Germinal center (tissue), 1 donor: ENCODE data around the gene PPP2R5C.

Experiments used
- DNase-seq: peaks from one replicate; pipeline ENCODE4 v3.0.0; 2012; ENCODE audit warnings: mixed read lengths, low spot score

Gene PPP2R5C

GRCh38 chr14:101917413-101918017 lies 156.0 kb downstream of the PPP2R5C start:
- DNase-seq: peak; percentile 24

DNA sequence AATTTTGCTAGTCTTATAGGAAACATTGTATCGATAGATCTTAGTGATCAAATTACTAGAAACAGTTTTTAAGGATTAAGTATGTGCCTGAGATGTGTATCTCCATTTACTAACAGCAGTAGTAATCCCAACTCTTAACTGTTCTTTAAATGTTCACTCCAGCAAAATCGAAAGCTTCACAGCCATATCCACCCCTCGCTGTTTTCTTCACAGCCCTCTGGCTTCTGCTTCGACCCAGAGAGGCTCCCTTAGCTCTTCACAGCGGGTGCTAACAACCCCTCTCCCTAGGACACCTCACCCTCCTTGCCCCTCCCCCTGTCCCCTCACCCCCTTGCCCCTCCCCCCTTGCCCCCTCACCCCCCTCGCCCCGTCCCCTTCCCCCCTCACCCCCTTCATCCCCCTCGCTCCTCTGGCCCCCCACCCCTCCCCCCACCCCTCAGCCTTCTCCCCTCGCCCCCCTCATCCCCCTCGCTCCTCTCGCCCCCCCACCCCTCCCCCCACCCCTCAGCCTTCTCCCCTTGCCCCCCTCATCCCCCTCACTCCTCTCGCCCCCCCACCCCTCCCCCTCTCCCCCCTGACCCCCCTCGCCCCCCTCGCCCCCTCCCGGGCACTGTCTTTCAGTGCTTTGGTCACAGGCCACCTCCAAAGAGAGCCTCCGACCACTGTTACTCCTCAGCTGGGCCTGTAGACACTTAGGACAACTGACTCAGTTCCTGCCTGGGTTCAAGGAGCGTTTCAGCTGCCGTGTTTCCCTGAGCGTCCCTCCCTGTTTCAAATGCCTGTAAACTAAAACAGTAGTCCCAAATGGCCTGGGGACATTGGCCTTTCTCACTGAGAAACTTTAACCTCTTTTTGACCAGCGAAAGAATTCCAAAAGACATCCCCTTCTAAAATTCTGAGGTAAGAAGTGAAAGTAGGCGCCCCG lies 156.8 kb downstream of the PPP2R5C start:
- DNase-seq: no peak

- DNase-seq: no peak
These were observed 158.8 kb downstream of the PPP2R5C start for GRCh38 chr14:101920271-101920670.

DNA sequence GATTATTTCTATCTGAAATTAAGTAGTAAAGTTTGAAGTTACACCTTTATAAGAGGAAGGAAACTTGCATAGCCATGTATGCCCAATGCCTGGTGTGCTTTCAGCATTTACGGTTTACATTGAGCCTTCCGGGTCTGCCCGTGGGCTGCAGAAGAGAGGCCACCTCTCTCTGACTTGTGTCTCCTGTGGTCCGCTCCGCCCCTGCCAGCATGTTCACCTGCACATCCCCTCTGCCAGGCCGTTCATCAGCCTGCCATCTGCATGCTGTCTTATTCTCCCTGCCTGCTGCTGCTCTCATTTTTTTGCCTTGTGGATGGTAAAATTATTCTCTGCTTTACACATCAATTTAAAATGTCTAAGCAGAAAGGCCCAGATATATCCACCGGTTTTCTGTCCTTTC lies 161.4 kb downstream of the PPP2R5C start:
- DNase-seq: no peak

DNA sequence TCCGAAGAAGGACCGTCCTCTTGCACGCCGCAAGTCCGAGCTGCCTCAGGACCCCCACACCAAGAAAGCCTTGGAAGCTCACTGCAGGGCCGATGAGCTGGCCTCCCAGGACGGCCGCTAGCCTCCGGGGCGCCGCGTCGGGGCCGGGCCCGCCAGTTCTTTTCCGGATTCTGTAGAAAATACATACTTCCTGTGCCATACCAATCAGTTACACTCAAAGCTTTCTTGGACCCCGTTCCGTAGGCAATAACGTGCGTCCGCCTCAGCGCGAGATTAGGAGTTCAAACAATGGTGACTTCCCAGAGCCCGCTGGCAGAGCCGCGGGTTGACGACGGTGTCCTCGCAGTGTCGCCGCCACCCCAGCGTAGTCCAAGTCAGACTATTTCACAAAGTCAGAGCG lies 163.6 kb downstream of the PPP2R5C start:
- no peak for DNase-seq

- no peak for DNase-seq
These were observed 164.6 kb downstream of the PPP2R5C start for GRCh38 chr14:101926085-101926484.

GRCh38 chr14:101926620-101927019 lies 165.1 kb downstream of the PPP2R5C start:
- DNase-seq: no peak

GRCh38 chr14:101927859-101928258 lies 166.3 kb downstream of the PPP2R5C start:
- no peak for DNase-seq

GRCh38 chr14:101928415-101928841 lies 166.9 kb downstream of the PPP2R5C start:
- no peak for DNase-seq

DNA sequence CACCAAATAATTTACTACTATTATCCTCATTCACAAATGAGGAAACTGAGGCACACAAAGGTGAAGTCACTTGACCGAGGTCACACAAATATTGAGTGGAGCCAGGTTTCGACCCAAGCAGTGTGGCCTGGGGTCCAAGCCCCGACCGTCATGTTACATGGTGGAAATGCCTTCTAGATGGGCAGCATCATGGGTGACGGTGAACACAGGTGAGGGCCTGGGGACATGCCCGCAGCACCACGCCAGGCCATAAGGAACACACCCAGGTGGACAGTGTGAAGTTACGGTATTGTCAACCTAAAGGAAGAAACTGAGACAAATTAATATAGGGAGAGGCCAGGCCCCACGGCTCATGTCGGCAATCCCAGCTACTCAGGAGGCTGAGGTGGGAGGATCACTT lies 167.6 kb downstream of the PPP2R5C start:
- DNase-seq: no peak

DNA sequence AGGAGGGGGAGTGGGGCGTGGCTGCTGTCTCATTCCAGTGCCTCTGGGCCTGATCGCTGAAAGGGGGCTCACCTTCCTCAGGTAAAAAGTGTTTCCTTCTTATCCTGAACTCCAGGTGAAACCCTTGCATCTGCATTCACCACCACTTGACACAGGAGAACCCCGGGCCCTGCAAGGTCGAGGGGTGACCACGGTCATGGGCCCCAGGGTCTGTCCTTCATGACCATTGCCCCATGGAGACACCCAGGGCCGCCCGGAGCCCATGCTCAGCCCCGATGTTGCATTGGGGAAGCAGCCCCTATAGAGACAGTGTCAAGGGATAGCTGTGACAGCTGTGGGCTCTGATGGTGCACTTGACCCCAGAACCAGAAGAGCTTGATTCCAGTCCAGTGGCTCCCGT lies 168.4 kb downstream of the PPP2R5C start:
- no peak for DNase-seq

DNA sequence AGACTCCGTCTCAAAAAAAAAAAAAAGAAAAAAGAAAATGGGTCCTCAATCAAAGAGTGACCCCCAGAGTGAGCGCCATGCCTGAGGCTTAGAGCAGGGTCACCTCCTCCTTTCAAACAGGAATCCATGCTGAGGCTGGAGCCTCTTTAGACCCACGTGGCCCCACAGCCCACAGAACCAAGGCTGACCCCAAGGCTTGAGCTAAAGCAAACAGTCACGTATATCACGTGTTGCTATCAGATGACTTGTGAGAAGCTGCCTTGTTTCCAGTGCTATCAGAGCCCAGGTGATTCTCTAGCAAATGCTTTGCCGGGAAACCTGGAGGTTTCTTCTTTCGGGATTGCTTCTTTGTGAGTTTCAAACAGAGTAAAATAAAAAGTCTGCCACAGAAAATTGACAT lies 171.2 kb downstream of the PPP2R5C start:
- no peak for DNase-seq

- DNase-seq: no peak
These were observed 171.7 kb downstream of the PPP2R5C start for GRCh38 chr14:101933209-101933608.

DNA sequence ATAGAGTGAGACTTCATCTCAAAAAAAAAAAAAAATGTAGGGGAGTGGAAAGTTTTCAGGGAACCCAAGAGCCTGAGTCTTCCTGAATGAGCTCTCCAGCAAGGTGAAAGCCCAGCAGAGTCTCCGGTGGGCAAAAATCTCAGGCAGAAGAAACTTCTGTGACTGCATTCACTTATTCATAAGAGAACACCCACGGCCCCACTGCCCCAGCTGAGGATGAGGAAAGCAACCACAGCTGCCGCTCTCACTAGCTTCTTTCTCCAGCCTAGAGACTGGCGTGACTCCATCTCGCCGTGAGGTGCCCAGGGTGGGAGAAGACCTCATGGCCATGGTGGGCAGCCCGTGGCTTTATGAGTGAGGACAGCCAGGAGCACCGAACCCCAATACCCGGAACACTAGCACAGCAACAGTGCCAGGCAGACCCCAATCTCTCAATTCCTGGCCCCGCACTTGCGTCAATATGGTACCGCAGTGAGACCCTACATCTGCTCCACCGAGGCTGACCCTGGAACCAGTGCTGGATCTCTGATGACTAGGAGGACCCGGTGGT lies 173.2 kb downstream of the PPP2R5C start:
- no peak for DNase-seq

- no peak for DNase-seq
These were observed 176.6 kb downstream of the PPP2R5C start for GRCh38 chr14:101937926-101938767.

- no peak for DNase-seq
These were observed 178.2 kb downstream of the PPP2R5C start for GRCh38 chr14:101939646-101940170.

DNA sequence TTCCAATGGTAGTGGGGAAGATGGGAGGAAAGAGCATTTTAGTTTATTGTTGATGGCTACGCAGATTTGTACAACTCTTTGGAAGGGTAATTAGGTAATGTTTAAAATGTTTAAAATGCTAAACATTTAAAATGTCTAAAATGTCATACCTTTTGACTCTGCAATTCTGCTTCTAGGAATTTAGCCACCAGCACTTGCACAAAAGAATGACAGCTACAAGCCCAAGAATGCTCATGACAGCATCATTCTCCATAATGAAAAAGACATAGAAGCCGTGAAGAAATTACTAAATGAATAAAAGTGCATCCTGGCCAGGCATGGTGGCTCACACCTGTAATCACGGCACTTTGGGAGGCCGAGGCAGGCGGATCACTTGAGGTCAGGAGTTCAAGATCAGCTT lies 182.9 kb downstream of the PPP2R5C start:
- no peak for DNase-seq

GRCh38 chr14:101945171-101945570 lies 183.7 kb downstream of the PPP2R5C start:
- no peak for DNase-seq

GRCh38 chr14:101947577-101947903 lies 186.0 kb downstream of the PPP2R5C start:
- no peak for DNase-seq

DNA sequence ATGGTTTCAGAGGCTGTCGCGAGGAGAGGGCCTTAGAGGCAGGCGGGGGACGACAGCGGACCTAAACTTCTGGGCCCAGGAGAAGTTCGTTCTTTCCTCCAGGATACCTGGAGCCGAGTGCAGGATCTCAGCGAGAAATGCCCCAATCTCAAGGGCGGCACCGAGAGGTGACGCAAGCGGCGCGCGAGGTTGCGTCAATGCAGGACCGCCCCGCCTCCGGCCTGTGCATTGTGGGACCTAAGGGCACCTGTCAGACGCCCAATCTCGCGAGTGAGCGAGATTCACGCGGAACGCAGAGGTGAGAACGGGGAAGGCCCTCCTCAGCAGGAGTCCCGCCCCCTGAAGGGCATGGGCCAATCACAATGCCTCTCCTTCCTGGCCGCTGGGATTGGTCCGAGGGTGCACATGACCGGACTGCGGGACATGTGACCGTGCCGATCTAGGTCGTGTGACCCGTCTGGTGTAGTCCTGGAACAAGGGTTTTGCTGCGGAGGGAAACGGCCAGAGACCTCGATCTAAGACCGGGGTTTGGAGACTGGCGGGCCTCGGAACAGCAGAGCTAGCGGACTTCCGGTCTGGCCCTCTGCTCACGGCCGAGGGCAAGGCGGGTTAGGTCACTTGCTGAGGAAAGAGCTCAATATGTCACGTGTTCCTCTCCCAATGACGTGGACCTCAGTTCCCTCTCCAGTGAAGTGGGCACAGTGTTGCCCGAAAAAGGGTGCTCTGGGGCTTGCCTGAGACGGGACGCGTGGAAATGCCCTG lies 186.6 kb downstream of the PPP2R5C start:
- peak; percentile 99 for DNase-seq

DNA sequence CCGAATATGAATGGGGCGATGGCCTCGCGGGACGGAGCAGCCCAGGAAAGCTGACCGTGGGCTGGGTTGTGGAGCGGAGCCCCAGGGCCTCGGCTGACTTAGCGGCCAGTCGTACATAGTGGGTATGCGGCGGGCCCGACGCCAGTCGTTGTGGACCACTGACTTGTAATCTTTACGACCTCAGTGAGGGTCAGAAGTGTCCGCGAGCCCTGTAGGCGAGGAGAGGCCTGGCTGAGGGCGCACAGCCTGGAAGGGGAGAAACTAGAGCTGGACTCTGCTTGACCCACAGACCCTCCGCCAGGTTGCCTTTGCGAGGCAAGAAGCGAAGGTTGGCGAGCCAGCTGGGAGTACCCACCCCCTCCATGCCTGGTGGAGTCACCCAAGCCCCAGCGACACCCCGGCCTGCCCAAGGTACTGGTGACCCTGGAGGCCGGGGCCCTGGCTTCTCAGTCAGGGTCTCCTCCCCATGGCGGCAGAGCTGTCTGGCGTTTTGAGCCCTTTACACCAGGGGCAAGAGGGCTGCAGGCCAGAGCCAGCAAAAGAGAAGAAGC lies 187.2 kb downstream of the PPP2R5C start:
- no peak for DNase-seq
